A549 (cell line): ENCODE measurements around the gene FAM131C. TPM values are rescaled to one million over a fixed set of nuclear protein-coding genes. Genes with fewer than 3 reads are reported as not detected.

Experiments used
- ATAC-seq, 2 experiments: fragments of 200-7000 bp in 1 of 2; fragments of >200 bp in 1 of 2; cut with Nextera tagmentation in 1 of 2; cut with Tn5 transposase in 1 of 2; 3 replicates each; pipeline versions ENCODE4 v1.8.0 to v1.9.1; 2018 to 2020; ENCODE audit warnings: mild to moderate bottlenecking in 1 of 2, moderate library complexity in 1 of 2
- CTCF ChIA-PET: fragments of 300-600 bp; sonication (Branson Sonifier 250); formaldehyde crosslinking; extraction: SDS; loops from one replicate; lab custom pipeline; 2021; ENCODE audit warnings: antibody characterized with exemption, inconsistent platforms; lab: Yijun Ruan, JAX
- POLR2A ChIA-PET: fragments of 350-600 bp; formaldehyde crosslinking; extraction: SDS; loops from one replicate; lab custom pipeline; 2021; ENCODE audit warnings: antibody characterized with exemption, inconsistent platforms; lab: Yijun Ruan, JAX
- DNase-seq, 2 experiments: peaks; one replicate each; pipeline versions ENCODE4 v3.0.0 to v3.0.0-alpha.2; 2011 to 2016; ENCODE audit warnings: low read depth in 1 of 2, low spot score in 1 of 2
- FAIRE-seq: peaks from 2 replicates; lab custom pipeline; 2011; peaks lifted over from hg19 to GRCh38; lab: Jason Lieb, UNC
- H3K27ac ChIP-seq, 2 experiments: fragments of >200 bp; sonication (Bioruptor Twin); formaldehyde crosslinking; 3 replicates each; pipeline ENCODE4 v1.5.1; 2016 to 2017
- H3K4me1 ChIP-seq: fragments of >200 bp; sonication (Bioruptor Twin); formaldehyde crosslinking; 3 replicates; pipeline ENCODE4 v1.6.1; 2016
- H3K4me2 ChIP-seq: fragments of >200 bp; sonication (Bioruptor Twin); formaldehyde crosslinking; 3 replicates; pipeline ENCODE4 v1.6.1; 2016
- H3K4me3 ChIP-seq: fragments of >200 bp; sonication (Bioruptor Twin); formaldehyde crosslinking; 3 replicates; pipeline ENCODE4 v1.5.1; 2016
- H3K9me3 ChIP-seq: fragments of >200 bp; sonication (Bioruptor Twin); formaldehyde crosslinking; 3 replicates; pipeline ENCODE4 v1.6.1; 2016
- BHLHE40 ChIP-seq: IDR thresholded peaks from 2 replicates; pipeline ENCODE4 v1.6.1; 2012; ENCODE audit warnings: low read depth, low read length, inconsistent platforms
- CBX2 ChIP-seq: fragments of 200-600 bp; sonication (generic); IDR thresholded peaks from 2 replicates; pipeline ENCODE4 v1.6.1; 2016; ENCODE audit warnings: low read depth, mild to moderate bottlenecking, borderline replicate concordance
- CBX8 ChIP-seq: fragments of 200-600 bp; sonication (generic); IDR thresholded peaks from 2 replicates; pipeline ENCODE4 v1.6.1; 2016
- CHD4 ChIP-seq: fragments of 200-600 bp; sonication (generic); IDR thresholded peaks from 2 replicates; pipeline ENCODE4 v1.6.1; 2016; ENCODE audit warnings: antibody characterized with exemption, mild to moderate bottlenecking, borderline replicate concordance
- EHF ChIP-seq: fragments of 250-450 bp; sonication (Bioruptor Pico); IDR thresholded peaks from 2 replicates; pipeline ENCODE4 v1.5.0; 2020; ENCODE audit warnings: mild to moderate bottlenecking
- EHMT2 ChIP-seq: fragments of 200-600 bp; sonication (generic); IDR thresholded peaks from 2 replicates; pipeline ENCODE4 v1.6.1; 2016; ENCODE audit warnings: antibody characterized with exemption, low read depth, mild to moderate bottlenecking, moderate library complexity
- EP300 ChIP-seq, 2 experiments: fragments of >200 bp; sonication (Bioruptor Twin); formaldehyde crosslinking; IDR thresholded peaks; 2 replicates in 1 of 2; 3 replicates in 1 of 2; pipeline ENCODE4 v1.6.1; 2016 to 2017
- ESRRA ChIP-seq: fragments of 150-350 bp; IDR thresholded peaks from 2 replicates; pipeline ENCODE4 v1.6.1; 2014; ENCODE audit warnings: mild to moderate bottlenecking, low read length, borderline replicate concordance
- FOSL2 ChIP-seq, 2 experiments: fragments of 450-650 bp in 1 of 2; fragments of >200 bp in 1 of 2; sonication (Bioruptor Twin) in 1 of 2; formaldehyde crosslinking; IDR thresholded peaks; 2 replicates each; pipeline versions ENCODE4 v1.5.0 to v1.6.1; 2016 to 2020; ENCODE audit warnings: mild to moderate bottlenecking in 1 of 2, moderate library complexity in 1 of 2
- FOXS1 ChIP-seq: fragments of 250-450 bp; sonication (Bioruptor Pico); IDR thresholded peaks from 2 replicates; pipeline ENCODE4 v1.5.0; 2020; ENCODE audit warnings: mild to moderate bottlenecking, moderate library complexity
- GATA3 ChIP-seq: IDR thresholded peaks from 2 replicates; pipeline ENCODE4 v1.6.1; 2012; ENCODE audit warnings: borderline replicate concordance
- HEYL ChIP-seq: fragments of 250-450 bp; sonication (Bioruptor Pico); IDR thresholded peaks from 2 replicates; pipeline ENCODE4 v1.8.0; 2021; ENCODE audit warnings: mild to moderate bottlenecking, moderate library complexity
- HOXB13 ChIP-seq: fragments of 250-450 bp; sonication (Bioruptor Pico); IDR thresholded peaks from 2 replicates; pipeline ENCODE4 v1.5.0; 2020; ENCODE audit warnings: low read depth, mild to moderate bottlenecking, moderate library complexity
- HOXB5 ChIP-seq: fragments of 250-450 bp; sonication (Bioruptor Pico); IDR thresholded peaks from 2 replicates; pipeline ENCODE4 v1.5.0; 2020; ENCODE audit warnings: mild to moderate bottlenecking, moderate library complexity
- JUN ChIP-seq, 2 experiments: fragments of >200 bp; sonication (Bioruptor Twin); formaldehyde crosslinking; IDR thresholded peaks; 2 replicates in 1 of 2; 3 replicates in 1 of 2; pipeline ENCODE4 v1.6.1; 2016 to 2017
- JUNB ChIP-seq: fragments of >200 bp; sonication (Bioruptor Twin); formaldehyde crosslinking; IDR thresholded peaks from 2 replicates; pipeline ENCODE4 v1.6.1; 2016
- KDM1A ChIP-seq: fragments of 200-600 bp; sonication (generic); IDR thresholded peaks from 2 replicates; pipeline ENCODE4 v1.6.1; 2016; ENCODE audit warnings: low read depth, mild to moderate bottlenecking
- MAFK ChIP-seq: fragments of 450-650 bp; IDR thresholded peaks from 2 replicates; pipeline ENCODE4 v1.6.1; 2014; ENCODE audit not compliant: partially characterized antibody
- MYC ChIP-seq: IDR thresholded peaks from 2 replicates; pipeline ENCODE4 v1.6.1; 2012; ENCODE audit warnings: mild to moderate bottlenecking, inconsistent platforms, low read length, improper control_type of control experiment, borderline replicate concordance
- NR3C1 ChIP-seq: fragments of >200 bp; sonication (Bioruptor Twin); formaldehyde crosslinking; IDR thresholded peaks from 3 replicates; pipeline ENCODE4 v1.6.1; 2017
- PHF8 ChIP-seq: fragments of 200-600 bp; sonication (generic); IDR thresholded peaks from 2 replicates; pipeline ENCODE4 v1.6.1; 2016; ENCODE audit warnings: low read depth, mild to moderate bottlenecking, antibody characterized with exemption, moderate library complexity, borderline replicate concordance
- POLR2A ChIP-seq: IDR thresholded peaks from 2 replicates; pipeline ENCODE4 v1.6.1; 2012; ENCODE audit warnings: mild to moderate bottlenecking, low read length
- POLR2AphosphoS2 ChIP-seq: conservative IDR thresholded peaks from 2 replicates; pipeline ENCODE4 v1.6.1; 2012; ENCODE audit warnings: low read length, improper control_type of control experiment, inconsistent platforms
- RARB ChIP-seq: fragments of 250-450 bp; sonication (Bioruptor Pico); IDR thresholded peaks from 2 replicates; pipeline ENCODE4 v1.8.0; 2021; ENCODE audit warnings: mild to moderate bottlenecking, moderate library complexity
- RFX5 ChIP-seq: fragments of 450-650 bp; IDR thresholded peaks from 2 replicates; pipeline ENCODE4 v1.7.1; 2014; ENCODE audit warnings: antibody characterized with exemption, mild to moderate bottlenecking, moderate library complexity
- SMC3 ChIP-seq: fragments of >200 bp; sonication (Bioruptor Twin); formaldehyde crosslinking; IDR thresholded peaks from 3 replicates; pipeline ENCODE4 v1.6.1; 2018; ENCODE audit warnings: inconsistent platforms
- SREBF2 ChIP-seq: fragments of 450-650 bp; IDR thresholded peaks from 2 replicates; pipeline ENCODE4 v1.6.1; 2014; ENCODE audit warnings: mild to moderate bottlenecking, moderate library complexity
- TFCP2L1 ChIP-seq: fragments of 250-450 bp; sonication (Bioruptor Pico); IDR thresholded peaks from 2 replicates; pipeline ENCODE4 v1.5.0; 2021; ENCODE audit warnings: mild to moderate bottlenecking
- ZFP36 ChIP-seq: fragments of 450-650 bp; IDR thresholded peaks from 2 replicates; pipeline ENCODE4 v1.6.1; 2014; ENCODE audit warnings: borderline replicate concordance; ENCODE audit not compliant: partially characterized antibody
- WGBS: methylation state at CpG from one replicate; pipeline ENCODE4 v1.1.6; 2017; ENCODE audit errors: missing lambda C conversion rate; 5-methylcytosine and 5-hydroxymethylcytosine counted together
- polyA plus RNA-seq, 4 experiments: library from polyadenylated mRNA; depleted of rRNA in 3 of 4; stranded (reverse); fragments of >200 nt; fragmentation: RNase III in 1 of 4; extraction: RNeasy Plus Mini Kit Qiagen cat#74134 plus additional on column Dnase treatment in 1 of 4; gene quantifications; 2 replicates in 3 of 4; 3 replicates in 1 of 4; pipeline ENCODE4 v1.2.3, GENCODE V29; 2011 to 2017
- TF ChIP-seq, protein P1 (sequence below): fragments of 200-600 bp; sonication (generic); IDR thresholded peaks from 2 replicates; pipeline ENCODE4 v1.6.1; 2016; ENCODE audit warnings: antibody characterized with exemption, mild to moderate bottlenecking, moderate library complexity
- TF ChIP-seq, protein P2 (sequence below): fragments of 250-450 bp; sonication (Bioruptor Pico); IDR thresholded peaks from 2 replicates; pipeline ENCODE4 v1.5.0; 2021; ENCODE audit warnings: mild to moderate bottlenecking, moderate library complexity, borderline replicate concordance
- TF ChIP-seq, protein P3 (sequence below): IDR thresholded peaks from 2 replicates; pipeline ENCODE4 v1.6.1; 2012
- TF ChIP-seq, protein P4 (sequence below): fragments of 450-650 bp; IDR thresholded peaks from 2 replicates; pipeline ENCODE4 v1.6.1; 2014; ENCODE audit warnings: antibody characterized with exemption
- TF ChIP-seq, protein P5 (sequence below): IDR thresholded peaks from 2 replicates; pipeline ENCODE4 v1.6.1; 2012; ENCODE audit warnings: low read depth, borderline replicate concordance
- TF ChIP-seq, protein P6 (sequence below): fragments of >200 bp; sonication (Bioruptor Twin); formaldehyde crosslinking; IDR thresholded peaks from 2 replicates; pipeline ENCODE4 v1.6.1; 2016

The FAM131C gene
- polyA plus RNA-seq, 2 of the 4 experiments (the other 2 are of a cell fraction), result 2.3 to 6.7 TPM

DNA sequence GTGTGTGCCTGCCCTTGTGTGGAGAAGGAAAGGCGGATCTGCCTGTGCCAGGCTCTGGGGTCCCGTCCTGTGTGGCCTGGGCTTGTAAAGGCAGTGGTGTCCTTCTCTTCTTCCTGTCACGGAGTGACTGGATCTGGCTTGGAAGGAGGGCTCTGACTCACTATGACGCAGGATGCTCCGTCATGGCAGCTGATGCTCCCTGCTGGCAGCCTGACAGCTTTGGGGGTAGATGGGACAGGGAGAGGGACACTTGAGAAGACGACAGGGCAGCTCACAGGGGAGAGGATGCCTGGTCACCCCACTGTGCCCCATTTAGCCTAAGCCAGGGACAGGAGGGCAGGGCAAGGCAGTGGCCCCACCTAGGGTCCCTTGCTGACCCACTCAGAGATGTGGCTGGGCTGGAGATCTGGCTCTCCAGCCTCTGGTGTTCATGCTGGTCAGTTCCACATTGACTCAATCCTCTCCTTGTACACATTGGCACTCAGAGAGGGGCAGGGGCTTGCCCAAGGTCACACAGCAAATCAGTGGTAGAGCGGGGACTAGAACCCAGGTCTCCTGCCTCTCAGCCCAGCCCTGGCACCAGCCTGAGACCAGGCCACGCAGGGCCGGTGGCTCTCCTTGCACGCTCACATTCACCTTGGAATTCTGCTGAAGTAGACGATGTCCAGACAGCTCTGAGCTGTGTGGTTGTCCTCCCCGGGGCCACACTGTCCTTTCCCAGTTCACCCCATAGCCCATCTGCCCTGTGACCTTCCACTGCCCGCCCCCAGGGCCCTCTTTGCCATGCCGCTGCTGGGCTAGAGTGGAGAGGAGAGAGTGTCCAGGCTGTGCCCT, 2.8 kb upstream of the FAM131C start:
- peak; percentile 70 to 90 for DNase-seq
- peak overlapping the region; percentile 95 to 100 for H3K27ac ChIP-seq
- TF ChIP-seq MYC (no peak), TFCP2L1 (CRISPR knock-in tag) (no peak), EP300 (IDR thresholded peaks at IDR 0.05) (peak; percentile 42 to 56; a peak in 2 of 5 replicates), EHMT2 (no peak), JUNB (peak; percentile 62), MAFK (no peak), FOXS1 (no peak), RFX5 (no peak), PHF8 (no peak), POLR2AphosphoS2 (no peak), SMC3 (no peak), SREBF2 (no peak), NR3C1 (no peak), HOXB5 (CRISPR knock-in tag) (no peak), CBX2 (no peak), HOXB13 (CRISPR knock-in tag) (no peak), CBX8 (no peak), EHF (CRISPR knock-in tag) (no peak), RARB (CRISPR knock-in tag) (no peak), BHLHE40 (no peak), GATA3 (peak; percentile 35; the same call in 1 of the 2 replicates), CHD4 (no peak), ZFP36 (peak; percentile 59), JUN (IDR thresholded peaks at IDR 0.05) (0 out of 5 replicates have a peak, but pooled peaks of 1 of the 2 experiments have one; percentile 27), ESRRA (no peak), HEYL (CRISPR knock-in tag) (no peak), KDM1A (no peak), FOSL2 (IDR thresholded peaks at IDR 0.05) (peak; percentile 70; the same call in 1 of the 2 replicates), FOSL2 (CRISPR knock-in tag; IDR thresholded peaks at IDR 0.05) (peak; percentile 89), POLR2A (no peak)
- TF ChIP-seq, protein P1, sequence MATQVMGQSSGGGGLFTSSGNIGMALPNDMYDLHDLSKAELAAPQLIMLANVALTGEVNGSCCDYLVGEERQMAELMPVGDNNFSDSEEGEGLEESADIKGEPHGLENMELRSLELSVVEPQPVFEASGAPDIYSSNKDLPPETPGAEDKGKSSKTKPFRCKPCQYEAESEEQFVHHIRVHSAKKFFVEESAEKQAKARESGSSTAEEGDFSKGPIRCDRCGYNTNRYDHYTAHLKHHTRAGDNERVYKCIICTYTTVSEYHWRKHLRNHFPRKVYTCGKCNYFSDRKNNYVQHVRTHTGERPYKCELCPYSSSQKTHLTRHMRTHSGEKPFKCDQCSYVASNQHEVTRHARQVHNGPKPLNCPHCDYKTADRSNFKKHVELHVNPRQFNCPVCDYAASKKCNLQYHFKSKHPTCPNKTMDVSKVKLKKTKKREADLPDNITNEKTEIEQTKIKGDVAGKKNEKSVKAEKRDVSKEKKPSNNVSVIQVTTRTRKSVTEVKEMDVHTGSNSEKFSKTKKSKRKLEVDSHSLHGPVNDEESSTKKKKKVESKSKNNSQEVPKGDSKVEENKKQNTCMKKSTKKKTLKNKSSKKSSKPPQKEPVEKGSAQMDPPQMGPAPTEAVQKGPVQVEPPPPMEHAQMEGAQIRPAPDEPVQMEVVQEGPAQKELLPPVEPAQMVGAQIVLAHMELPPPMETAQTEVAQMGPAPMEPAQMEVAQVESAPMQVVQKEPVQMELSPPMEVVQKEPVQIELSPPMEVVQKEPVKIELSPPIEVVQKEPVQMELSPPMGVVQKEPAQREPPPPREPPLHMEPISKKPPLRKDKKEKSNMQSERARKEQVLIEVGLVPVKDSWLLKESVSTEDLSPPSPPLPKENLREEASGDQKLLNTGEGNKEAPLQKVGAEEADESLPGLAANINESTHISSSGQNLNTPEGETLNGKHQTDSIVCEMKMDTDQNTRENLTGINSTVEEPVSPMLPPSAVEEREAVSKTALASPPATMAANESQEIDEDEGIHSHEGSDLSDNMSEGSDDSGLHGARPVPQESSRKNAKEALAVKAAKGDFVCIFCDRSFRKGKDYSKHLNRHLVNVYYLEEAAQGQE, result no peak
- TF ChIP-seq, protein P2, sequence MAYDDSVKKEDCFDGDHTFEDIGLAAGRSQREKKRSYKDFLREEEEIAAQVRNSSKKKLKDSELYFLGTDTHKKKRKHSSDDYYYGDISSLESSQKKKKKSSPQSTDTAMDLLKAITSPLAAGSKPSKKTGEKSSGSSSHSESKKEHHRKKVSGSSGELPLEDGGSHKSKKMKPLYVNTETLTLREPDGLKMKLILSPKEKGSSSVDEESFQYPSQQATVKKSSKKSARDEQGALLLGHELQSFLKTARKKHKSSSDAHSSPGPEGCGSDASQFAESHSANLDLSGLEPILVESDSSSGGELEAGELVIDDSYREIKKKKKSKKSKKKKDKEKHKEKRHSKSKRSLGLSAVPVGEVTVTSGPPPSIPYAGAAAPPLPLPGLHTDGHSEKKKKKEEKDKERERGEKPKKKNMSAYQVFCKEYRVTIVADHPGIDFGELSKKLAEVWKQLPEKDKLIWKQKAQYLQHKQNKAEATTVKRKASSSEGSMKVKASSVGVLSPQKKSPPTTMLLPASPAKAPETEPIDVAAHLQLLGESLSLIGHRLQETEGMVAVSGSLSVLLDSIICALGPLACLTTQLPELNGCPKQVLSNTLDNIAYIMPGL (CRISPR knock-in tag), result no peak
- TF ChIP-seq, protein P3, sequence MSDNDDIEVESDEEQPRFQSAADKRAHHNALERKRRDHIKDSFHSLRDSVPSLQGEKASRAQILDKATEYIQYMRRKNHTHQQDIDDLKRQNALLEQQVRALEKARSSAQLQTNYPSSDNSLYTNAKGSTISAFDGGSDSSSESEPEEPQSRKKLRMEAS, result no peak
- TF ChIP-seq, protein P4, sequence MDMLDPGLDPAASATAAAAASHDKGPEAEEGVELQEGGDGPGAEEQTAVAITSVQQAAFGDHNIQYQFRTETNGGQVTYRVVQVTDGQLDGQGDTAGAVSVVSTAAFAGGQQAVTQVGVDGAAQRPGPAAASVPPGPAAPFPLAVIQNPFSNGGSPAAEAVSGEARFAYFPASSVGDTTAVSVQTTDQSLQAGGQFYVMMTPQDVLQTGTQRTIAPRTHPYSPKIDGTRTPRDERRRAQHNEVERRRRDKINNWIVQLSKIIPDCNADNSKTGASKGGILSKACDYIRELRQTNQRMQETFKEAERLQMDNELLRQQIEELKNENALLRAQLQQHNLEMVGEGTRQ, result no peak
- TF ChIP-seq, protein P5, sequence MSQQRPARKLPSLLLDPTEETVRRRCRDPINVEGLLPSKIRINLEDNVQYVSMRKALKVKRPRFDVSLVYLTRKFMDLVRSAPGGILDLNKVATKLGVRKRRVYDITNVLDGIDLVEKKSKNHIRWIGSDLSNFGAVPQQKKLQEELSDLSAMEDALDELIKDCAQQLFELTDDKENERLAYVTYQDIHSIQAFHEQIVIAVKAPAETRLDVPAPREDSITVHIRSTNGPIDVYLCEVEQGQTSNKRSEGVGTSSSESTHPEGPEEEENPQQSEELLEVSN, result no peak
- TF ChIP-seq, protein P6, sequence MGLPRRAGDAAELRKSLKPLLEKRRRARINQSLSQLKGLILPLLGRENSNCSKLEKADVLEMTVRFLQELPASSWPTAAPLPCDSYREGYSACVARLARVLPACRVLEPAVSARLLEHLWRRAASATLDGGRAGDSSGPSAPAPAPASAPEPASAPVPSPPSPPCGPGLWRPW, result no peak

More for the DNA sequence above, 2.8 kb upstream of the FAM131C start:
- no peaks in the 10 kb centered on the region for H3K9me3 ChIP-seq
- peak; percentile 62 to 63 for ATAC-seq
- peaks cover 60% of the 10 kb centered on the region for H3K4me1 ChIP-seq
- ChIA-PET CTCF (interaction anchor here (0.6 to 12.5 kb wide), 7 partner anchors 67 to 288 kb away, joined by 3 to 318 read pairs (median 17); partner anchors contain the start of gene EPHA2), POLR2A (interaction anchor here (1.3 kb wide), 1 partner anchor 80 kb away, joined by 5 read pairs; the partner anchor contains the start of gene EPHA2)
- 34% methylated on average over 6 of the region's 14 CpGs for WGBS
- peak overlapping the region; percentile 79 for H3K4me2 ChIP-seq
- no peak for FAIRE-seq
- H3K4me3 ChIP-seq, result no peak overlapping the region
